NCI-H2196 (cell line): ENCODE measurements around the gene TBCK.
"Not testable (repeated sequence)": the region's sequence is repeated elsewhere in the genome, so short reads cannot be mapped to it uniquely, and the experiment has no call there.

ENCODE experiments used
- DNase-seq: peaks from one replicate; lab custom pipeline; 2025; ENCODE audit not compliant: unreplicated experiment; lab: John Stamatoyannopoulos, UW

The TBCK gene

GRCh38 chr4:106238820-106239420, 77.1 kb downstream of the TBCK start:
- no peak for DNase-seq

- DNase-seq = no peak
These were observed 84.1 kb downstream of the TBCK start for GRCh38 chr4:106231931-106232330.

- DNase-seq = no peak
These were observed 93.5 kb downstream of the TBCK start for GRCh38 chr4:106222548-106222947.

- DNase-seq = not testable (repeated sequence)
These were observed 102.7 kb downstream of the TBCK start for GRCh38 chr4:106213291-106213690.

GRCh38 chr4:106210021-106210420, 106.0 kb downstream of the TBCK start:
- no peak for DNase-seq

- no peak for DNase-seq
These were observed 107.2 kb downstream of the TBCK start for GRCh38 chr4:106208481-106209460.

GRCh38 chr4:106201373-106201772, 114.6 kb downstream of the TBCK start:
- peak; percentile 1 for DNase-seq

GRCh38 chr4:106195435-106195950, 120.5 kb downstream of the TBCK start:
- no peak for DNase-seq

- DNase-seq = no peak
These were observed 121.2 kb downstream of the TBCK start for GRCh38 chr4:106194801-106195200.

GRCh38 chr4:106192131-106192530, 123.9 kb downstream of the TBCK start:
- DNase-seq = no peak

GRCh38 chr4:106186201-106186600, 129.8 kb downstream of the TBCK start:
- no peak for DNase-seq

- no peak for DNase-seq
These were observed 132.5 kb downstream of the TBCK start for GRCh38 chr4:106183551-106183950.

GRCh38 chr4:106172861-106173260, 143.1 kb downstream of the TBCK start:
- no peak for DNase-seq

GRCh38 chr4:106165351-106166010, 150.5 kb downstream of the TBCK start:
- no peak for DNase-seq

GRCh38 chr4:106162278-106162677, 153.7 kb downstream of the TBCK start:
- no peak for DNase-seq

GRCh38 chr4:106160560-106160959, 155.4 kb downstream of the TBCK start:
- no peak for DNase-seq

- no peak for DNase-seq
These were observed 166.1 kb downstream of the TBCK start for GRCh38 chr4:106149911-106150310.

GRCh38 chr4:106149026-106149425, 167.0 kb downstream of the TBCK start:
- no peak for DNase-seq

- DNase-seq = no peak
These were observed 173.3 kb downstream of the TBCK start for GRCh38 chr4:106142616-106143127.

GRCh38 chr4:106140601-106141000, 175.4 kb downstream of the TBCK start:
- DNase-seq = no peak

- no peak for DNase-seq
These were observed 179.2 kb downstream of the TBCK start for GRCh38 chr4:106136777-106137331.
